Lower leg skin (tissue), 3 donors: ENCODE results near the gene GPD1.

Source experiments
- CTCF ChIP-seq, 3 donors: fragments of 450-650 bp; IDR thresholded peaks; one replicate each; pipeline ENCODE4 v1.5.1; 2016; ENCODE audit warnings: antibody characterized with exemption in 3 of 3, mild to moderate bottlenecking in 3 of 3, moderate library complexity in 2 of 3
- POLR2A ChIP-seq, 2 donors: fragments of 450-650 bp; IDR thresholded peaks; one replicate each; pipeline ENCODE4 v1.6.1; 2016 to 2017; ENCODE audit warnings: antibody characterized with exemption in 2 of 2, mild to moderate bottlenecking in 1 of 2, moderate library complexity in 1 of 2

DNA sequence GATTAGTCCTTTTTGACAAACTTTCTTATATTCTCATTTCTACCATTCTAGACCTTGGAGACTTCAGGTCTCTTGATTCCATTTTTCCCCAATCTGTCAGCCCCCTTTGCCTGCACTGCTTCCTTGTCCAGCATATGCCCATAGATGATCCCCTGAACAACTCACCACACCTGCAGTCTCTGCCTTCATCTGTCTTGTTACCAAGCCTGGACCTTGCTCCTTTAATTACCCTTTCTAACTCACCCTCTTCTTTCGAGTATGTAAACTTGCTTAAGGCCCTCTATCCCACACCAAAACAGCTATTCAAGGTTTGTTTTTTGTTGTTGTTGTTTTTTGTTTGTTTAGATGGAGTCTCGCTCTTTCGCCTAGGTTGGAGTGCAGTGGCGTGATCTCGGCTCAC, 17.8 kb downstream of the GPD1 start:
- TF ChIP-seq CTCF (IDR thresholded peaks at IDR 0.05) (no peak), POLR2A (IDR thresholded peaks at IDR 0.05) (no peak)
